GM21360 (cell line): Measurements from ENCODE around the gene SGMS1.
"Not testable (repeated sequence)": the region's sequence is repeated elsewhere in the genome, so short reads cannot be mapped to it uniquely, and the experiment has no call there.

Experiments
- ATAC-seq: cut with Tn5 transposase; IDR thresholded peaks from one replicate; pipeline ENCODE4 v1.9.1; 2021; ENCODE audit warnings: mild to moderate bottlenecking, moderate library complexity; ENCODE audit not compliant: unreplicated experiment

The SGMS1 gene

GRCh38 chr10:50286996-50287803 is 336.6 kb downstream of the SGMS1 start:
- no peak for ATAC-seq

- ATAC-seq, result no peak
Observed at GRCh38 chr10:50286517-50286916, 337.2 kb downstream of the SGMS1 start.

GRCh38 chr10:50281967-50282522 is 341.7 kb downstream of the SGMS1 start:
- ATAC-seq, result no peak

- ATAC-seq, result no peak
Observed at GRCh38 chr10:50281210-50281966, 342.4 kb downstream of the SGMS1 start.

GRCh38 chr10:50280049-50280841 is 343.5 kb downstream of the SGMS1 start:
- ATAC-seq, result no peak

- no peak for ATAC-seq
Observed at GRCh38 chr10:50279489-50279888, 344.3 kb downstream of the SGMS1 start.

- peak; percentile 62 for ATAC-seq
Observed at GRCh38 chr10:50275650-50276235, 348.0 kb downstream of the SGMS1 start.

GRCh38 chr10:50272531-50272930 is 351.2 kb downstream of the SGMS1 start:
- ATAC-seq, result no peak

GRCh38 chr10:50271564-50272250 is 352.0 kb downstream of the SGMS1 start:
- ATAC-seq, result no peak

GRCh38 chr10:50267877-50268276 is 355.9 kb downstream of the SGMS1 start:
- ATAC-seq, result not testable (repeated sequence)

- ATAC-seq, result not testable (repeated sequence)
Observed at GRCh38 chr10:50262625-50263024, 361.1 kb downstream of the SGMS1 start.

GRCh38 chr10:50260791-50261281 is 362.9 kb downstream of the SGMS1 start:
- peak; percentile 97 for ATAC-seq
